Activated T-helper 17 cell treated with anti-CD3 and anti-CD28 coated beads, Interleukin-2, amount 50 U/mL, for 72 hours (primary cell): ENCODE measurements around the gene GLDN. TPM values are rescaled to one million over a fixed set of nuclear protein-coding genes. Genes with fewer than 3 reads are reported as not detected.

Experiments used
- ATAC-seq: fragments of 150-1000 bp; cut with Tn5 transposase; replicated peaks from 2 replicates; pipeline ENCODE4 v1.10.0; 2021; ENCODE audit warnings: mild to moderate bottlenecking, moderate library complexity
- H3K27ac Mint-ChIP-seq: one replicate; pipeline ENCODE4 v1.8.0; 2022; ENCODE audit warnings: mixed read lengths
- H3K27me3 Mint-ChIP-seq: one replicate; pipeline ENCODE4 v1.8.0; 2022; ENCODE audit warnings: mixed read lengths
- H3K36me3 Mint-ChIP-seq: one replicate; pipeline ENCODE4 v1.8.0; 2022; ENCODE audit warnings: low read depth, mild to moderate bottlenecking, mixed read lengths
- H3K4me1 Mint-ChIP-seq: one replicate; pipeline ENCODE4 v1.8.0; 2022; ENCODE audit warnings: mixed read lengths
- H3K4me3 Mint-ChIP-seq: one replicate; pipeline ENCODE4 v1.8.0; 2022; ENCODE audit warnings: mild to moderate bottlenecking, mixed read lengths
- H3K9me3 Mint-ChIP-seq: one replicate; pipeline ENCODE4 v1.8.0; 2022; ENCODE audit warnings: mixed read lengths
- total RNA-seq, 2 donors: library from RNA; stranded (reverse); gene quantifications; one replicate each; pipeline ENCODE4 v1.2.3, GENCODE V29; 2022

Gene GLDN
- total RNA-seq, 2 donors from 2014 or later: not detected

GRCh38 chr15:51380999-51381806 lies 39.7 kb downstream of the GLDN start:
- Mint-ChIP-seq H3K4me1 (no peaks in the 10 kb centered on the region), H3K4me3 (no peak overlapping the region), H3K36me3 (no peaks in the 10 kb centered on the region), H3K9me3 (no peaks in the 10 kb centered on the region), H3K27me3 (peaks cover 26% of the 10 kb centered on the region), H3K27ac (no peak overlapping the region)
- peak; percentile 69 for ATAC-seq

- H3K4me1 Mint-ChIP-seq: no peaks in the 10 kb centered on the region
- no peaks in the 10 kb centered on the region for H3K9me3 Mint-ChIP-seq
- peaks cover 26% of the 10 kb centered on the region for H3K27me3 Mint-ChIP-seq
- H3K27ac Mint-ChIP-seq: no peak overlapping the region
- H3K36me3 Mint-ChIP-seq: no peaks in the 10 kb centered on the region
- ATAC-seq: no peak
- H3K4me3 Mint-ChIP-seq: no peak overlapping the region
Observed at GRCh38 chr15:51382787-51383186, 41.3 kb downstream of the GLDN start.

- Mint-ChIP-seq H3K9me3 (no peaks in the 10 kb centered on the region), H3K27me3 (peaks cover 30% of the 10 kb centered on the region), H3K4me1 (no peaks in the 10 kb centered on the region), H3K27ac (no peak overlapping the region), H3K36me3 (no peaks in the 10 kb centered on the region), H3K4me3 (no peak overlapping the region)
- ATAC-seq: no peak
Observed at GRCh38 chr15:51386029-51386428, 44.6 kb downstream of the GLDN start.

GRCh38 chr15:51386486-51386885 lies 45.0 kb downstream of the GLDN start:
- Mint-ChIP-seq H3K4me1 (no peaks in the 10 kb centered on the region), H3K36me3 (no peaks in the 10 kb centered on the region), H3K27me3 (peaks cover 30% of the 10 kb centered on the region), H3K9me3 (no peaks in the 10 kb centered on the region), H3K27ac (no peak overlapping the region), H3K4me3 (no peak overlapping the region)
- ATAC-seq: no peak

GRCh38 chr15:51386960-51387698 lies 45.7 kb downstream of the GLDN start:
- no peak overlapping the region for H3K4me3 Mint-ChIP-seq
- H3K4me1 Mint-ChIP-seq: no peaks in the 10 kb centered on the region
- H3K27me3 Mint-ChIP-seq: peaks cover 24% of the 10 kb centered on the region
- H3K36me3 Mint-ChIP-seq: no peaks in the 10 kb centered on the region
- no peak for ATAC-seq
- no peaks in the 10 kb centered on the region for H3K9me3 Mint-ChIP-seq
- no peak overlapping the region for H3K27ac Mint-ChIP-seq

GRCh38 chr15:51387699-51388041 lies 46.2 kb downstream of the GLDN start:
- Mint-ChIP-seq H3K4me1 (no peaks in the 10 kb centered on the region), H3K36me3 (no peaks in the 10 kb centered on the region), H3K9me3 (no peaks in the 10 kb centered on the region), H3K27ac (no peak overlapping the region), H3K27me3 (peaks cover 23% of the 10 kb centered on the region), H3K4me3 (no peak overlapping the region)
- ATAC-seq: no peak

GRCh38 chr15:51388726-51389125 lies 47.3 kb downstream of the GLDN start:
- H3K27me3 Mint-ChIP-seq: peaks cover 17% of the 10 kb centered on the region
- H3K36me3 Mint-ChIP-seq: no peaks in the 10 kb centered on the region
- H3K4me1 Mint-ChIP-seq: no peaks in the 10 kb centered on the region
- H3K27ac Mint-ChIP-seq: no peak overlapping the region
- no peaks in the 10 kb centered on the region for H3K9me3 Mint-ChIP-seq
- no peak overlapping the region for H3K4me3 Mint-ChIP-seq
- no peak for ATAC-seq

- no peaks in the 10 kb centered on the region for H3K9me3 Mint-ChIP-seq
- no peak overlapping the region for H3K27ac Mint-ChIP-seq
- peak; percentile 19 for ATAC-seq
- H3K4me1 Mint-ChIP-seq: no peaks in the 10 kb centered on the region
- H3K36me3 Mint-ChIP-seq: no peaks in the 10 kb centered on the region
- H3K4me3 Mint-ChIP-seq: no peak overlapping the region
- H3K27me3 Mint-ChIP-seq: peaks cover 9% of the 10 kb centered on the region
Observed at GRCh38 chr15:51390241-51390965, 48.9 kb downstream of the GLDN start.

GRCh38 chr15:51390966-51391422 lies 49.5 kb downstream of the GLDN start:
- H3K9me3 Mint-ChIP-seq: no peaks in the 10 kb centered on the region
- peaks cover 4% of the 10 kb centered on the region for H3K27me3 Mint-ChIP-seq
- H3K4me1 Mint-ChIP-seq: no peaks in the 10 kb centered on the region
- H3K27ac Mint-ChIP-seq: no peak overlapping the region
- ATAC-seq: no peak
- H3K36me3 Mint-ChIP-seq: no peaks in the 10 kb centered on the region
- H3K4me3 Mint-ChIP-seq: no peak overlapping the region

- no peaks in the 10 kb centered on the region for H3K27me3 Mint-ChIP-seq
- ATAC-seq: no peak
- no peak overlapping the region for H3K27ac Mint-ChIP-seq
- H3K9me3 Mint-ChIP-seq: no peaks in the 10 kb centered on the region
- no peak overlapping the region for H3K4me3 Mint-ChIP-seq
- H3K36me3 Mint-ChIP-seq: no peaks in the 10 kb centered on the region
- no peaks in the 10 kb centered on the region for H3K4me1 Mint-ChIP-seq
Observed at GRCh38 chr15:51396921-51397320, 55.5 kb downstream of the GLDN start.

- H3K4me3 Mint-ChIP-seq: no peak overlapping the region
- H3K36me3 Mint-ChIP-seq: no peaks in the 10 kb centered on the region
- H3K27ac Mint-ChIP-seq: no peak overlapping the region
- ATAC-seq: no peak
- peaks cover 8% of the 10 kb centered on the region for H3K27me3 Mint-ChIP-seq
- no peaks in the 10 kb centered on the region for H3K4me1 Mint-ChIP-seq
- H3K9me3 Mint-ChIP-seq: peaks cover 3% of the 10 kb centered on the region
Observed at GRCh38 chr15:51398626-51399025, 57.2 kb downstream of the GLDN start.

GRCh38 chr15:51401051-51401780 lies 59.8 kb downstream of the GLDN start:
- H3K27me3 Mint-ChIP-seq: peaks cover 15% of the 10 kb centered on the region
- peaks cover 3% of the 10 kb centered on the region for H3K9me3 Mint-ChIP-seq
- no peak for ATAC-seq
- no peaks in the 10 kb centered on the region for H3K4me1 Mint-ChIP-seq
- no peak overlapping the region for H3K27ac Mint-ChIP-seq
- no peak overlapping the region for H3K4me3 Mint-ChIP-seq
- H3K36me3 Mint-ChIP-seq: no peaks in the 10 kb centered on the region

- H3K27me3 Mint-ChIP-seq: peaks cover 18% of the 10 kb centered on the region
- no peaks in the 10 kb centered on the region for H3K36me3 Mint-ChIP-seq
- no peak for ATAC-seq
- no peak overlapping the region for H3K4me3 Mint-ChIP-seq
- H3K27ac Mint-ChIP-seq: no peak overlapping the region
- peaks cover 3% of the 10 kb centered on the region for H3K9me3 Mint-ChIP-seq
- no peaks in the 10 kb centered on the region for H3K4me1 Mint-ChIP-seq
Observed at GRCh38 chr15:51401872-51402517, 60.5 kb downstream of the GLDN start.
